Epidermal melanocyte (primary cell): ENCODE results near the gene MAGEB6B.
"Not testable (repeated sequence)": the region's sequence is repeated elsewhere in the genome, so short reads cannot be mapped to it uniquely, and the experiment has no call there.

ENCODE experiments used
- DNase-seq: peaks from one replicate; pipeline ENCODE4 v3.0.0; 2011; ENCODE audit warnings: low spot score; ENCODE audit not compliant: insufficient read length

Gene MAGEB6B, protein sequence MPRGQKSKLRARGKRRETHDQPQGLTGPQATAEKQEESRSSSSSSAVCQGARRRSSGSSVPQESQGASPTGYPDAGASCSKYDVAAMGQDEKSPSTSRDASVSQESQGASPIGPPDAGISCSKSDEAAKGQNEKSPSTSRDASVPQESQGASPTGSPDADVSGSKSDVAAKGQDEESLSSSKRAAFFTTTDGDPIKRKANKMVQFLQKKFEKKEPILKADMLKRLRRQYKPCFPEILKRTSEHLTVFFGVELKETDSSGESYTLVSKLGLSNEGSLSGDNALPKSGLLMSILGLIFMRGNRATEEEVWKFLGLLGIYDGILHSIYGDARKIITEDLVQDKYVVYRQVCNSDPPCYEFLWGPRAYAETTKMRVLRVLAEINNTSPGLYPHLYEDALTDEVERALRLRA

DNA sequence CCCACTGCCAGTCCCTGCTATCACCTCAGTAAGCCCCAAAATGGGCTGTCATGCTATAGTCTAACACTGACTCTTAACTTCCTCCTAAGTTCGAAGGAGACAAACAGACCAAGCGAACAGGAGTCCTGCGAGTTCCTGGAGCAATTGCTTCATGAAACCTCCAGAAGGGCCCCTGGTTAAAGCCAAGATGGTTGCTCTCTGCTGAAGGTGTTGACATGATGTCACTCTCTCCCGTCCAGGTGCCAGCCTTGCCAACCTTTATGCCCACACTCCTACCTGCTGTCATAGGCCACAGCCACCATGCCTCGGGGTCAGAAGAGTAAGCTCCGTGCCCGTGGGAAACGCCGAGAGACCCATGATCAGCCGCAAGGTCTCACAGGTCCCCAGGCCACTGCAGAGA, at the start of gene MAGEB6B:
TSS of gene MAGEB6B (plus strand) at position 301 of the 400 bp plus-strand sequence. CDS start at position 301, 0 bp downstream.
- DNase-seq = no peak

DNA sequence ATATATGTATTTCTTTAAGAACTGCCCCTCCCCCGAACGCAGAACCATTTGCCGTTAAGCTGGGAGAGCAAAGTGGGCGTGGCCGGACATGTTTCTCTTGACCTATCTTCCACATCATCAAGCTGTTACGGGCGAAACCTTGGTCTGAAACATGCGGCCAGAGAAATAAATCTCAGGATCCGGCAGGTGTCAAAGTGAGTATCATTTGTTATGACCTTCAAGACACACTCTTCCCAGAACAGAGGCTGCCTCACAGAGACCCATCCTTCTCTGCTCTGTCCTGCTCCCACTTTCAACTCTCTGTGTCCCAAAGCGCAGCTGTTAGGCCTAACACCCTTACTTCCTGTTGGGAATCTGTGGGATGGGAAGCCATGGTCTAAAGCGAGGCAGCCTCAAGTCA, 22.1 kb upstream of the MAGEB6B start, which contains the start of gene MAGEB18:
TSS of gene MAGEB18 (plus strand) at position 70 of the 400 bp plus-strand sequence. CDS start 643 bp downstream, outside the sequence.
- DNase-seq = no peak

DNA sequence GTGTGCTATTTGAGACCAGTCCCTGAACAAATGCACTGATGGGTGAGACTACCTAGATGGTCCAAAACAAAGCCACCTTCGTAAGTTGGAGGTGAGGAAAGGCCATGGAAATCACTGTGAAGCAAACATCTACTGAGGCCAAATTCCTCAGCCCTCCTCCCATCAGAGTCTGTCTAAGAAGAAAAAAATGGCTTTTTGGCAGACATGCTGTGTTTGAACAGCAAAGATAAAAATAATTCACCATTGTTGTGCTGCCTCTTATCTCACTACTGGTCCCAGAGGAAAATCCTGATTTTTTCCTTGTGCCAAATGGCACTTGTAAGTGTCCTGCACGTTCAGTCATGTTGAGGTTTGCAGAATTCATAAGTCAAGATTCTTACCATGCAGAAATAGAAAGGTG, 14.4 kb upstream of the MAGEB6B start:
- no peak for DNase-seq

DNA sequence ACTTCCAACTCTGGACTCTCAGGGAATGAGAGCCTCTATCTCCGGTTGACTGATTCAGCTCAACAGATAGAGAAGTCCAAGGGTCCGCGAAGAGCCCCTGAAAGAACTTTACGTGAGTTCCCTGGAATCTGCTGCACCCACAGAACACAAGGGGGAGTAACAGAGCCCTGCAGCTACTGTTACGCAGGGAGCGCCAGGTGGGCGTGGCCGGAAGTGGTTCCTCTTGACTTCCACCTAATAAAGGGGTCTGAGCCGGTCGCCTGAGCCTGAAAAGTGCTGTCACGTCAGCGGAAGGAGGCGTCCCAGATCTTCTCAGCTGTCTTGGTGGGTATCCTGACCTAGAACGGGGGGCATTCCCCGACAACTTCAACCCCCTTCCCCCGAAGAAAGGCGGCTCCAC, 31.8 kb downstream of the MAGEB6B start, which contains the start of gene MAGEB6:
TSS of gene MAGEB6 (plus strand) at position 237 of the 400 bp plus-strand sequence. CDS start 1,407 bp downstream, outside the sequence.
- DNase-seq = no peak

DNA sequence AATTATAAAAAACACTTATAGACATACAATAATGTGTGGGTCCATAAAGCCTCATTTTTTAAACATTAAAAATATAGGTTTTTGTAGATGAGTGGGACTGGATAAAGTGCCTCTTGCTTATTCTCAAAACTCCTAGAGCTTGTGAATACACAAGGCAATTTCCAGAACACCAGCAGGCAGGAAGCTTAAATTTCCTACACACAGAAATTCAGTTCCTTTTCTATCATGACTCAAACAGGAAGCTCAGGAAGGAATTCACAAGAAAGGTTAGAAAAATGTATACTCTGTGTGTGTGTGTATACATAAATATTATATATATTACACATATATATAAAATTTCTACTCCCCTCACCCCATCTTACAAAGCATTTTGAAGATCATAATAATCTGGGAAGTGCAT, 43.2 kb downstream of the MAGEB6B start:
- DNase-seq = no peak

DNA sequence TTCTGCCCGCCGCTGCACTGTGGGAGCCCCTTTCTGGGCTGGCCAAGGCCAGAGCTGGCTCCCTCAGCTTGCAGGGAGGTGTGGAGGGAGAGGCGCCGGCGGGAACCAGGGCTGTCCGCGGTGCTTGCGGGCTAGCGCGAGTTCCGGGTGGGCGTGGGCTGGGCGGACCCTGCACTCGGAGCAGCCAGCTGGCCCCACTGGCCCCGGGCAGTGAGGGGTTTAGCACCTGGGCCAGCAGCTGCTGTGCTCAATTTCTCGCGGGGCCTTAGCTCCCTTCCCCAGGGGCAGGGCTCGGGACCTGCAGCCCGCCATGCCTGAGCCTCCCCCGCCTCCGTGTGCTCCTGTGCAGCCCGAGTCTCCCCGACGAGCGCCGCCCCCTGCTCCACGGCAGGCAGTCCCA, 44.3 kb downstream of the MAGEB6B start:
- DNase-seq = not testable (repeated sequence)

DNA sequence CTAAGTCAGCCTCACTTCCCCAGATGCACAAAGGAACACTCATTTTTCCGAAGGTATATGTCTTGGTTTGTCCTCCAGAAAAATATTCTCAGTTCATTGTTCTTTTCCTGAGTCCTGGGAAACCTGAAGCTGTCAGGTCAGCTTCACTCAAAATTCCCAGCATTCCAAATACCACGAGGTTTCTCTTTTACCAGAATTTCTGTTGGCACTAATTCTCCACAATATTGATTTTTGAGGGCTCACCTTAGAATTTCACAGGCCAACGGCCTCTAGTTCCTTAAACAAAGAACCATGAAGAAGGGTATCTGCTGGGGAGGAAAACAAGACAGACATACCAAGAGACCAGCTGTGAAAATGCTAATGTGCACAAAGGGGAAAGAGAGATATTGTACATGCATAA, 47.6 kb downstream of the MAGEB6B start:
- no peak for DNase-seq
